Stimulated activated CD8-positive, alpha-beta memory T cell treated with anti-CD3 and anti-CD28 coated beads, Interleukin-7, amount 100 ng/mL, for 4 hours (primary cell): ENCODE results near the gene TMEM116.

Experiments used
- DNase-seq, 2 donors: peaks; one replicate each; pipeline ENCODE4 v3.0.0-alpha.2; 2020; ENCODE audit warnings: low read depth in 2 of 2

TMEM116 gene

DNA sequence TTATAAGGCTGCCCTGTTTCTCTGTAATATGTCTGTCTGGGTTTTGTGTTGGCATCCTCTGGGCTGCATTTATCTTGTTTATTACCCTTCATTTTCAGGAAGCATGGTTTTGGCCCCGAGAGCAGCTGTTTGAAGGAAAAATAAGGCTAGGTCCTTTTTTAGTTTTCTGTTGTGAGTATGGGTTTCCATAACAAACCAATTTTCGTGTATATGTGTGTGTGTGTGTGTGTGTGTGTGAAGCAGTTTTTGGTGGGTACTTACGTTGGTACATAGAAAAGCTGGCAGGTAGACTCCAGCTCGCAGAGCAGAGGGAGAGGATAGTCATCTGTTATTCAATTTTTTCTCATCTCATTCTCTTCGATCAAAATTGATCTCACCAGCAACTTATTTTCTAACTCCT lies 118.4 kb downstream of the TMEM116 start:
- DNase-seq = no peak

DNA sequence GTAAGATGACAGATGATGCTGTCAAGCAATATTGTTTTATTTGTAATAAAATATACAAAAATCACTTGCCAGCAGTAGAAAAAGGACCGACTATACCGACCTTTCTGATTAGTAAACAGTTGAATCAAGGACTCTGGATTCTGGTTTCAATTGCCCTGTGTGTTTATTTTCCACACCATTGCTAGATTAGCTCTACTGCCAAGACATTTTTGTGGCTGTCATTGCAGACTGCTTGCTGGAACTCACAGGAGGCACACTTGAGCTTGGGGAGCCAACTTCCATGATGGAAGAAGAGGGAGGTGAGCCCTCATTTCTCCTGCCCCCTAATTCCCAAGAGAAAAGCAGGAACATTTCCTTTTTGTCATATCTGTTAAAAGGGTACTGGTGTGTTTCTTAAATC lies 119.7 kb downstream of the TMEM116 start:
- no peak for DNase-seq

DNA sequence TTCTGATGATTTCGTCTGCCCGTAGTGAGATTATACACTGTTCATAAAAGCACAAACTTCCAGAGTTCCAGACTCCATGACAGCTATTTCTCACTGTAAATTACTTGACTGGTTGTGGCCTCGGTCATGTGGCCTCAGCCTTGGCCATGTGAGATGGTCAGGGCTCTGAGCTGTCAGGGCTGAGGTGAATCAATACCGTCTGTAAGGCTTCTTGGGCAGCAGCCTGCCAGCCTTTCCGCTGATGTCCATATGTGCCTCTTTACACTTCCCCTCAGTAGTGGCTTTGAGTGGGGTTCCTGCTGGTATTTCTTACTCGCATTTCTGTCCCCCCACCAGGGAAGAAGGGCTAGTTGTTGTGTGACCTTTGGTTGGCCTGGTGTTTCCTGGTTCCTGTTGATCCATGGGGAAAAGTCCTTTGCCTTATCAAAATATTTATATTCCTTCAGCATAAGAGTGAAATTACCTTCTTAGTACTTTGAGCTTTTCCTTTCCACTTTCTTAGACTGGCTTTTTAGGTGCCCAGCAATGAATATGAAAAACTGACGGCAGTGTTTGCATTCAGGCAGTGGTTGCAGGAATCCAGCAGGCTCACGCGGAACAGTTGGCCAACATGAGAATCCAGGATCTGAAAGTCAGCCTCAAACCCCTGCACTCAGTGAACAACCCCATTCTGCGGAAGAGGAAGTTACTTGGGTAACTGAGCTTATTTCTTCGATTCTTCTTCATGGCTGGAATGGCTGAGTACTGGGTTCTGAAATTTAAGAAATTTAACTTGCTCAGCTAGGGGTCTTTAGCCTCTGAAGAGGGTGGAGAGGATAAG lies 124.8 kb downstream of the TMEM116 start:
- no peak for DNase-seq

DNA sequence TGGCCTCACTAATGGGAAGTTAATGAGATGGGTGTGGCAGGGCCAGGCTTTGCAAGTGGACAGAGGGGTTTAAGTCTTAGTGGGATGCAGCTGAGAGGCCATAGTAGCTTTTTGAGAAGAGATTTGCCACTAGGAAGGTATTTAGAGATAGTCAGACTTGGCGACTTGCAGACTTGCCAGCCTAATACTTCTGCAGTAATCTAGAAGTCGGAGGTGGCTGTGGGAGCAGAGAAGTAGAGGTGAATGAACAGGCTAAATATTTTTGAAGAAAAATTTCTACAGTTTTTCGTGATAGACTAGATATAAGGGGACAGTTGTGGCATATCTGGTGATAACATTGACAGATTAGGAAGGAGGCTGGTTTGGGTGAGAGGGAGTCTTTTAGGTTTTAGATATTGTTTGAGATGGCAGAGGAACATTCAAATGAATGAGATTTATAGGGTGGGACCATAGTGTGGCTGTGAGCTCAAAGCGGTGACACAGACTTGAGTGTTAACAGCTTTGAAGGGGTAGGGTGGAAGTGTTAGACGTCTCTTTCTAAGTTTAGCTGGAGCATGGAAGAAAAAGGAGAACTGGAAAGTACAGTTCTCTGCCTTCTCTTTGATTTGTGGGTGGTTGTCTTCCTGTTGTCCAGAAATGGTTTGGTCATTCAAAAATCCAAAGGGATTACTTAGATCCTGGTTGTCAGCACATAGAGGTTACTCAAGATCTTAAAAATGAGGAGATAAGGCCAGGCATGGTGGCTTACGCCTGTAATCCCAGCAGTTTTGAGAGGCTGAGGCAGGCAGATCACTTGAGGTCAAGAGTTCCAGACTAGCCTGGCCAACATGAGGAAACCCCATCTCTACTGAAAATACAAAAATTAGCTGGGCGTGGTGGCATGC lies 126.1 kb downstream of the TMEM116 start:
- DNase-seq = no peak

DNA sequence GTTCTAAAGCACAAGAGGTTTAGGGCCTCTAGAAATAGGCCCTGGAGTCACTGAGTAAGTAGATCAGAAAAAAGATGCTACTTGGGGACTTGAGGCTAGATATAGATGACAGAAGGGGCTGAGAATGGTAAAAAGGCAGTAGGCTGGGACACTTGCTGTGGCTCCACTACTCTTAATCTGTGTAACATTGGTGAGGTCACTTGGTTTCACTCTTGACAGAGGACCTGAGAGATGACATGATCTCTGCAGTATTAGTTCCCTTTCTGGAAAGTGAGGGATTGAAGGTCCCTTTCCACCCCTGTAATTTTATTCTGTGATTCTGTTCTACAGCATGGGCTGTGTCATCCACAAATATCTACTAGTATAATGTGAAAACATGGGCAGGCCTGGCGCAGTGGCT lies 131.2 kb downstream of the TMEM116 start:
- no peak for DNase-seq
